ENCODE measurements around the gene FAXDC2. TPM values are rescaled to one million over a fixed set of nuclear protein-coding genes. Genes with fewer than 3 reads are reported as not detected.

FAXDC2 gene, protein sequence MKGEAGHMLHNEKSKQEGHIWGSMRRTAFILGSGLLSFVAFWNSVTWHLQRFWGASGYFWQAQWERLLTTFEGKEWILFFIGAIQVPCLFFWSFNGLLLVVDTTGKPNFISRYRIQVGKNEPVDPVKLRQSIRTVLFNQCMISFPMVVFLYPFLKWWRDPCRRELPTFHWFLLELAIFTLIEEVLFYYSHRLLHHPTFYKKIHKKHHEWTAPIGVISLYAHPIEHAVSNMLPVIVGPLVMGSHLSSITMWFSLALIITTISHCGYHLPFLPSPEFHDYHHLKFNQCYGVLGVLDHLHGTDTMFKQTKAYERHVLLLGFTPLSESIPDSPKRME
- polyA plus RNA-seq (ENCODE audit: insufficient read length) = 14.0 TPM

DNA sequence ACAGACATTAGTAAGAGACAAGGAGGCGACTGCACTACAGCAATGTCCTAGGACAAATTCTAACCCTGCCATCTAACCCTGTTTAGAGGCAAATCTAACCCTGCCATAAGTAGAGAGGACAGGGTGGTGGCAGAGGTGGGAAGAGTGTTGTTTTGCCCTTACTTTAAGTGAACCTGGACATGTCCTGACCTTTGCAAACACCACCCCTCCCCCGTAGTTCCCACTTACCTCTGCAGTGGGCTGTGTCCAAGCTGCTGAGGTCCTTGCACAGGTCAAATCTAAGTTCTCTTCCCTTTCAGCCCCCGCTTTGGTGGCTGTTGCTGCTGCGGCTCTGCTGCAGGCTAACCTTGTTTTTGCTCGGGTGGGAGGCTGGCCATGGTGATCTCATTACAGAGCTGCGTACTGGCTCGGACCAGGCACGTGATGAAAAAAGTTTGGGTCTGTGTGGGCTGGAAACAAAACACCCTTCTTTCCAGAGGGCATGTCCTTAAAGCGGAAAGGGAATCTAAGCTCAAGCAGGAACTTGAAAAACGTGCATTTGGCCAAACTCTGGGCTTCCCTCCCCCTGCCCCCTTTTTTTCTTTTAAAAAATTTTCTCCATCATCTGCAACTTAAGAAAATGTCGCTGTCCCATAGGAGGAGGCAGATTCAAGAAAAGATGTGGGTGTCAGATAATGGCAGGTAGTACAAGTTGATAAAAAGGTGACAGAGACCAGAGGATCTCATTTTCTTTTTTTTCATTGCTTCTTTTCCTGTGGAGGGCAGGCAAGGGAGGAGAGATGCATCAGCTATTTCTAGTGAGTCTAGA, at the start of gene FAXDC2:
FAXDC2 (minus strand) TSS at position 349 of the 808 bp plus-strand sequence. CDS start 12,425 bp downstream, outside the sequence.
- DNase-seq (ENCODE audit: low read depth) = peak; percentile 88

DNA sequence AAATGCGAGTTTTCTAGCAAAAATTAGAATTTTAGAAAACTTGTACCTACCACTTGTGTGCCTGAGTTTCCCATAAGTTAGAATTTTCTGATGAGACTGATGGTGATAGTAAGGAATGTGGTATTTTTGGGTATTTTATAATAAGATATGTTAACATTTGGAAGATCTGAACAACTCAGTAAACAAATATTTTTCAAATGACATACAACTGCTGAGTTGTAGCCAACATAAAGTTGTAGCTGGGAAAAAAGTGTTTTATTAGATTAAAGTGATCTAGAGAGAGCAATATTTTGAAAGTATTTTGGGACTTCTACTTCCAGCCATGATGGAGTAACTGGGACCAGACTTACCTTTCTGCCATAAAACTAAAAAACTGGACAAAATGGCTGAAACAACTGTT, 49.7 kb upstream of the FAXDC2 start:
- no peak for DNase-seq (ENCODE audit: low read depth)

DNA sequence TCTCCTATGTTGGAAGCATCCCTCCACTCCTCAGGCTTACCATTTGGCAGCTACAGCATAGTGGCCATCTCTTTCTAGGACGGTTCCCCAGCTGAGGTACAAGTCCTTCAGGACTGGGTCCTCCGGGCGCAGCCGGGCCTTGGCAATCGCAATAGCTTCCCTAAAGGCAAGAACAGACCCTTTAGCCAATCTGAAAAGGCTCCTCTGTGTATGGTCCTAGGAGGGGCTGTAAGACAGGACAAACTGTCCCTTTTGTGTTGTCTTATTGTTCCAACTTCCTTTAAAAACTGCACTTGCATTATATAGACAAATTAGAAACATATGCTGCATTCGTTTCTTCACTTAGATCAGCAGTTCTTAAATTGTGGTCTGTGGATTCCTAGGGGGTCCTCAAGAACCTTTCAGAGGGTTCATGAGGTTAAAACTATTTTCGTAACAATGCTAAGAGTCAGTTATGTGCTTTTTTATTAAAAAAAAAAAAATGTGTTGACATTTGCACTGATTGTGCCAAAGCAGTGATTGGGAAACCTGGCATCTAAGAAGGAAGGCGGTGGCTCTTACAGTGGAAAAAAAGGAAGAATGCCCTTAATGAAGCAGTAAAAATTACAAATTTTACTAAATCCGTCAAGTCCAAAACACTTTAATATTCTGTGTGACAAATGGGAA, 48.9 kb upstream of the FAXDC2 start:
- DNase-seq (ENCODE audit: low read depth) = no peak

DNA sequence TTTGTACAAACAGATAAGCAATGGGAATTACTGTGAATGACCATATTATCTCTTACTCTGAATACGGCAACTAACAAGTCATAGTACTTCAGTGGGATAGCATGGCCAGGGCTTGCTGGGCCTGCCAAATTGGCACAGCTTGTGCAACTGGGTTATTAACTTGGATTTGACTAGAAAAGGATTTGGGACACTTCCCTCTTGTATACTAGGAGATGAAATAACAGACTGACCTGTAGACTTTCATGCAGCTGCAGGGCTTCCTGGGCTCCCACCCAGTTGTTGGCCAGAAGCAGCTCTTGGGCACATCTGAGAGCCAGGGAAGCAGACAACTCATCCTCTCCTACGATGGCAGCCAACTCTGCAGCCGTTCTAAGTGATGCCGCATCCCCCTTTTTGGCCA, 47.8 kb upstream of the FAXDC2 start:
- no peak for DNase-seq (ENCODE audit: low read depth)

DNA sequence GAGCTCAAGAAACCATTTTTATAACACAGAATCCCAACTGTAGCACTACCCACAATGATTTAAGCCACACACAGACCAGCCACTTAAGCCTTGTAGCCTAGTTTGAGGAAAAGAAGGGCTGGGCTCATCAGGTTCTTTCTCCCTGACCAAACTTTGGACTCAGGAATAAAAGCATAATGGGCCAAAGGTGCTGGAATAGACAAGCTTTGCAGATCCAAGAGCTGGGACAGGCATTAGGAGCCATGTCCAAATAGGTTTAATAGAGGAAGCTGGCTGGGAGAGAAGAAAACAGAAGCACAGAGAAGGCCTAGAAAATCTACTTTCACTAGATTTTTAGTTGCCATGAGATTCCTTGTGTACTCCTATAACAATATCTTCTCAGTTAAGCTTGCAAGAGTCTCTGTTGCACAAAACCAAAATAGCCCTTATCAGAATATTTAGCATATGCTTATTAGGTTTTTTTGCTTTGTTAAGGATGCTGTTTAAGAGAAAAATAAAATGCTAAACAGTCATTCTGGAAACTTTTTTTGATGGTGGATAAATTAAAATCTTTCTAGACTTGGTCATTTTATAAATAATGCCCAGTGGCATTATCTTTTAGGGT, 46.3 kb upstream of the FAXDC2 start:
- no peak for DNase-seq (ENCODE audit: low read depth)

DNA sequence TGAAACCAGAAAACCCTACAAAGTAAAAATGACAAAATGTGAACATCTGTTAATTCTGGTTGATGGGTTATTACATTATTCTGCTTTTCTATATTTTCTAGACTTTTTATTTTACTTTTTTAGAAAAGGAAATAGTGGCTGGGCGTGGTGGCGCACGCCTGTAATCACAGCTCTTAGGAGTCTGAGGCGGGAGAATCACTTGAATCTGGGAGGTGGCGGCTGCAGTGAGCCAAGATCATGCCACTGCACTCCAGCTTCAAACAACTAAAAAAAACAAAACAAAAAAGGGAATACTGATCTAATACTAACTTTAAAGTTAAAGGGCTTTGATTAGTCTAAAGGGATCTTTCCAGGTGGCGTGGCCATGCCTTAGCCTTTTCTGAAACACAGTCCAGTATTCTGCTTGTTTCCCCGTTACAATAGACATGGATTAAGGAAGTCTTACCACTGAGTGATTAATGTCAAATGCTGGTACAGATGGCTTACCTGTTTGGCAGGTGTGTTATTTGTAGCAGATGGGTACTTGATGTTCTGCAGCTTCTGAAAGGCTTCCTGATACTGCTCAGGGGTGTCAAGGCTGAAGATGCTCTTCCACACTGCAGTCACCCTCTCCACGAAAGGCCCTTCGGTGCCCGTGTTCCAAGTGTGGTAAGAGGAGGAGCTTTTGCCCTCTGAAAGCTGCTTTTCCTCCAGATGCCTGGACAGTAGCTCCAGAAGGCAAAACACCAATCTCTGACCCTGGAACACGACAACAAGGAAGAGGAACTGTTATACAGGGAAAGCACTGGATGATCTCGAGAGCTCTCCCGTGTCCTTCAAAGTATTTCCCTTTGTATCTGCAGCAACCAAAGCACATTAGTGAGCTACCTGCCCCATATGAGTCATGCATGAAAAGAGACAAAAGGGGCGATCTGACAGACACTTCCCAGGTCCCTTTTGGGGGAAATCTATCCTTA, 45.5 kb upstream of the FAXDC2 start:
- DNase-seq (ENCODE audit: low read depth) = no peak

DNA sequence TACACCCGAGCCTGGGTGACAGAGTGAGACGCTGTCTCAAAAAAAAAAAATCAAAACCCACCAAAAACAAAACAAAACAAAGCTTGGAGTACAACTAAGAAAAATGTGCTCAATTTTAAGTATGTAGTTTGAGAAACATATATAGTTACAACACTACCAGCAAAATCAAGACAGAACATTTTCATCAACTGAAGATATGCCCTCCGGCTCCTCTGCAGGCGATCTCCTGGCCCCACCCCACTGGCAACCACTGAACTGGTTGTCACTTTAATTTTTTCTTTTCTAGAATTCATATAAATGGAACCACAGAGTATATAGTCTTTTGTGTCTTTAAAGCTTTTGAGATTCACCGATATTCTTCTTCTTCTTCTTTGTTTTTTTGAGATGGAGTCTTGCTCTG, 43.0 kb upstream of the FAXDC2 start:
- no peak for DNase-seq (ENCODE audit: low read depth)

DNA sequence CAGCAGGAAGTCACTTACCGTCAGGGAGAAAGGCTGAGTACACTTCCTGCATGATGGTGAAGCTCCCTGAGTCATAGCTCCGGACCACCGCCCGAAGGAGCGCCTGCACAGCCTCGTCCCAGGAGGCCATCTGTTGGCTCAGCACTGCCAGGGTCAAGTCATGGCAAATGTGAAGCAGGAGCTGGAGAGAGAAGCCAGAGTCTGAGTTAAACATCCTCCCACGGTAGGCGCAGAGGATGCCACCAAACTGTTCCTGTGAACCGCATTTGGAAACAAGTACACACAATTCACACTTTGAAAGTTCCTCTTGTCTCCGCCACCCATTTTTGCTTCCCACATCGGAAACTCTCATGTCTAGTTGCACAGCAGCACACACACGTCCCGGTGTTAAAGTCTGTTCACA, 42.0 kb upstream of the FAXDC2 start:
- no peak for DNase-seq (ENCODE audit: low read depth)

DNA sequence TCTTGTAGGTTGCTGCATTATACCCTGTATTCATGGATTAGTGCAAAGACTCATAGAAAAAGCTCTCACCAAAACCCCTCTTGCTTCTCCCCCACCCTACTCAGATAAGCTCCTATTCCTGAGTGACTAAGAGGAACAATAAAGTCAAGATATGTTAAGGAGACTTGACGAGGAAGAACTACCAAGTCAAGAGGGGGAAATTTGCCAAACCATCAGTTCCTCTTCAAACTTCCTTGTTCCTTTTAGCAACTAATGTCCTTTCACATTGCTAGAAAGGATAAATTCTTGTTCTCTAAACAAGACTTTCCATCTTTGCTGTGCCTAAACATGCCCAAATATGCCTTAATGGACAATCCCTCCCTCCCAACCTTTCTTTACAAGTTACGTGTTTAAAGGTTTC, 35.0 kb upstream of the FAXDC2 start:
- no peak for DNase-seq (ENCODE audit: low read depth)

DNA sequence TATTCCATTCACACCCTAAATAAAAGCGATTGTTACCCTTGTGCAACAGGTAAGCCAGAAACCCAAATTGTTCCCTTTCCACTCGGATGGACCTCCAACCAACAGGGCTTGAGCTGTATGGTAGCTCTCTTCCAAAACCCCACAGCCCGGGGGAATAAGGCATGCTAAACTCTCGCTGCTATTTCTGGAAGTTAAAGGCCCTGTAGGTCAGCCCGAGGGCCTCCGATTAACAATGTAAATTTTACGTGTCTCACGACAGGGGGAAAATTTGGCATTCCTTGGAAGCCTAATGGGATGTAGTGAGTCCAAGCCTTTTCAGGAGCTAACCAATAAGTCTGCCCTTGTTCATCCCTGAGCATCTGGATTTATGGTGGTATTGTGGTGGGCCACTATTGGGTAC, 34.0 kb upstream of the FAXDC2 start:
- DNase-seq (ENCODE audit: low read depth) = no peak

DNA sequence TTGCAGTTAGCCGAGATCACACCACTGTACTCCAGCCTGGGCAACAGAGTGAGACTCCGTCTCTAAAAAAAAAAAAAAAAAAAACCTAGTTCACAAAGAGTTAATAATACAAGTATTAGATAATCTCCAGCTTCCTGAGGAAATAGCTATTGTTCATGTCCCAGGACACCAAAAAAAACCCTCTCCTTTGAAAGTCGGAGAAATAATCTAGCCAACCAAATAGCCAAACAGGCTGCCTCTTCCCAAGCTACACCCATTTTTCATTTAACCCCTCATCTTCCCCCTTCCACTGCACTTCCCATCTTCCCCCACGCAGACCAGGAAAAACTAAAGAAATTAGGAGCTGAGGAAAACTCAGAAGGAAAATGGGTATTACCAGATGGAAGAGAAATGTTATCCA, 31.6 kb upstream of the FAXDC2 start:
- no peak for DNase-seq (ENCODE audit: low read depth)

DNA sequence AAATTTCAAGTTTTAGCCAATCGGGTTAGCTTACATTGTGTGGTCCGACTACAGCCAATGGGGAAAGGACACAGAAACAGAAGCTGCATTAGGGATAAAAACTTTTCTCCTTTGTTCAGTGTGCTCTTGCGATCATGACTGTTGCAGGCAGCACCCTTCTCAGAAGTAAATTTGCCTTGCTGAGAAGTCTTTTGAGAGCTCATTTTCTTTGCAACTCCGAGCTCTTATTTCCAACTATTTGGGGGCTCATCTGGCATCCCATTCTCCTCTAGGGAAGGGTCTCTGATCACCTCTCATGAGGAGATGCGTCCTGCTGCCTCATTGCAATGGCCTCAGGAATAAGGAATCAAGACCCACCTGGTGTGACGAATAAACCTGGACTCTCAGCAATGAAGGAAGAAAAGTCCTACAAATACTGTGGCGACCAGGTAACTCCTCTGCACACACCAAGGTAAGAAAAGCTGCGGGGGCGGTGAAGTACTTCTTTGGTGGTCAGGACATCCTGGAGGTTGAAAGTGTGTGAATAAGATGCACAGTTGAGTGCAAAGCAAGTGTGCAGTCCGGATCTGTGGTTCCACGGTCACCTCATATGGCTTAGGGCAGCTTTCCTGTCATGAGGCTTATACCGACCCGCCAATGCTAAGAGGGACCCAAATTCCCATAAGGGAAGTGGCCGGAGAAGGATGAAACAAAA, 28.4 kb upstream of the FAXDC2 start:
- no peak for DNase-seq (ENCODE audit: low read depth)

DNA sequence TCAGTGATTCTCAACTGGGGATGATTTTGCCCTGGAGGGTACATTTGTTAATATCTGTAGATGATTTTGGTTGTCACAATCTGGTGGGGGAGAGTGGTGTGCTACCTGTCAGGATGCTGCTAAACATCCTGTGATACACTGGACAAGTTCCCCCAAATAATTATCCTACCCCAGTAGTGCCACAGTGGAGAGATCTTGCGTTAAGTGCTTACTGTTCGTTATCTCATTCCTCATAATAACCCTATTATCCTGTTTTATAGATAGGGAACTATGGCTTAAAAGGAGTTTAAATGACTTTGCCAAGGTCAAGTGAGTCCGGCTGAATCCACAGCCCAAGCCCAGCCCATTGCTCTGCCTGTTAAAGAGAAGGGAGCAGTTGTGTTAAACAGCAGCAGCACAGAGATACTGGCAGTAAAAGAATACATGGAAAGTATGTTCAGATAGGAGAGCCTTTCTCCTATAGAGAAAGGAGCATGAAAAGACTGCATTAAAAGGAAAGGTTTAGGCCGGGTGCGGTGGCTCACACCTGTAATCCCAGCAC, 23.5 kb upstream of the FAXDC2 start:
- no peak for DNase-seq (ENCODE audit: low read depth)

DNA sequence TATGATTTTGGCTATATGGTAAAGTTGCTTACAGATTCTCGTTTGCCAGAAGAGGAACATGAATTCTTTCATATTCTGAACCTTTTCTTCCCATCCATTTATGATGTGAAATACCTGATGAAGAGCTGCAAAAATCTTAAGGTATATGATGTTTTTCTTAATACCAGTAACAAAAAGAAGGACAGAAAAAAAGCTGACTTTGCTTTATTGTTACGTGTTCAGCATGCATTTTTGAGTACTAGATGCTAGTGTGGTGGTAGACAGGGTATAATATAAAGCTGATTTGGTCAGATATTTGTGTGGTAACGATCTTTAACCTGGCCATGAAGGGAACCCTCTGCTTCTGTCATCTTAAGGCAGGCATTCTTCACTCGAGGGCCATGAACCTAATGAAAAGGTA, 21.3 kb upstream of the FAXDC2 start:
- DNase-seq (ENCODE audit: low read depth) = no peak

DNA sequence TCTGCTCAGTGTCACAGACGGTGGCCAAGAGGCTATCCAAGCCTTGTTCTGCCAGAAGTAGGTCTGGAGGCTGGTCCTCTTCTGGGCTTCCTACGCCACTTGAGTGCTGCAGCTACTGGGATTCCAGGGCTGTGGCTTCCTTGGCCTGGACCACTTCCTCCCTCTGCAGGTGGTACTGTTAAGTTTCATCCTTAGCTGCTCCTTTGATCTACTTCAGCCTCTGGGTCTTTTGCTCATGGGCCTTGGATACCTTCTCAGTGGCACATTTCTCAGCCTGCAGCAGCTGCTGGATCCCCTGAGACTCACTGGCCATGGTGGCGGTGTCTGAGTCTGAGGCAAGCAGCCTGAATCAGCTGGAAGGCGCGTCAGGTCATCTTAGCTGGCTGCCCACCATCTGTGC, 18.3 kb upstream of the FAXDC2 start:
- DNase-seq (ENCODE audit: low read depth) = no peak

DNA sequence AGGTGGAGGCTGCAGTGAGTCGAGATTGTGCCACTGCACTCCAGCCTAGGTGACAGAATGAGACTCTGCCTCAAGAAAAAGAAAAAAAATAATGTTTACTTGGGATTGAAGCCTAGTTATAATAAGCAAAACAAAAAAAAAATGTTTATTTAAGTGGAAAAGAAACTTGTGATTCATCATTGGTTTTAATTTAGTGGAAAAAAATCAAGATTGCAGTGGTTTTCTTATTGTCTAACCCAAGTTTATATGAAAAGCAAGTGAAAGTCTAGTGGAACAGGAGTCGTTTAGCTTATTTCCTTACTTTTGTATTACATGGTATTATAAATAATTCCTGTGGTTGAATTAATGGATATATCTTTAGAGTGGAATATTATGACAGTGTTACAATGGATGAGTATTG, 16.4 kb upstream of the FAXDC2 start:
- no peak for DNase-seq (ENCODE audit: low read depth)

DNA sequence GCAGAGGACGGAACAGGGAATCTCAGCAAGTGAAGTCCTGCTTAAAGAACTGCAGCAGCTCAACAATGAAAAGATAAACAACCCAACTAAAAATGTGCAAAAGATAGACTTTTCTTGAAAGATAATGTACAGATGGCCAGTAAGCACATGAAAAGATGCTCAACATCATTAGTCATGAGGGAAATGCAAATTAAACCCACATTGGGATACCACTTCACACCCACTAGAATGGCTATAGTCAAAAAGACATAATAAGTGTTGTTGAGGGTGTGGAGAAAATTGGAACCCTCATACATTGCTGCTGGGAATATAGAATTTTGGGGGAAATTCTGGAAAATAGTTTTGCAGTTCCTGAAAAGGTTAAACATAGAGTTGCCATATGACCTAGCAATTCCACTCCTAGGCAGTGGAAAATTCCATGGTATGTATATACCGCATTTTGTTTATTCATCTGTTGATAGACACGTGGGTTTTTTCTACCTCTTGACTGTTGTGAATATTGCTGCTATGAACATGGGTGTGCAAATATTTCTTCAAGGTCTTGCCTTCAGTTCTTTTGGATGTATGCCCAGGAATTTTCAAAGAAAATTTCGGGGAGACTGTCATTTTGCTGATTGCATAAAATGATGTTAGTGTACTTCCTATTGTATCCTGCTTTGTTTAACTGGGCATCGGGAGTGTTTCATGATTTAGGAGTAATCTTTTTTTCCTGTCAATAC, 15.2 kb upstream of the FAXDC2 start:
- no peak for DNase-seq (ENCODE audit: low read depth)

DNA sequence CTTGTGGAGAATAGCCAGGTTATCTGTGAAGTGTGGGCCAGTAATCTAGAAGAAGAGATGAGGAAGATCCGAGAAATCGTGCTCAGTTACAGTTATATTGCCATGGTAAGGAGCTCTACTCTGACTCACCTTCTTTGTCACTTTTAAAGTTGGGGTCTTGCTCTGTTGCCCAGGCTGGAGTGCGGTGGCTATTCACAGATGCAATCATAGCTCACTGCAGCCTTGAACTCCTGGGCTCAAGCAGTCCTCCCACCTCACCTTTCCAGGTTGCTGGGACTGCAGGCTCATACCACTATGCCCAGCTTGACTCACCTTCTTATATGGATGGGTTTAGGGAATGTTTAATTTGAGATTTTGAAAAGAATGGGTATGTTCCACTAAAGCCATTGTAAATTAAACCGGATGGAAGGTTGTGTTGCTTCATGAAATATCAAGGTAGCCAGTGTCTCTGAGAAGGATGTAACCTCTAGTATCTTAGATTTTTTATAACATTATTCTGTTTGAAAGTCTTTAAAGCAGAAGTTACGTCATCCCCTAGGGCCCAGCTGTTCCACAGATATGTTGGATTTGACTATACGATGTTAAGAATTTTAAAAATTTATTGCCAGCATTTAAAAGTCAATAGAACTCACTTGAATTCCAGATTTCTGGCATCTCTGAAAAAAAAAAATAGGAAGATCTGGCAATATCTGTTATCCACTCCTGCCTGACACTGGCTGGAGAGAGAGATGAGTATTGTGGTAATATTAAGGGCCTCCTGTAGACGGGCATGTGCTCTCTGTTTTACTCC, 13.1 kb upstream of the FAXDC2 start:
- no peak for DNase-seq (ENCODE audit: low read depth)

DNA sequence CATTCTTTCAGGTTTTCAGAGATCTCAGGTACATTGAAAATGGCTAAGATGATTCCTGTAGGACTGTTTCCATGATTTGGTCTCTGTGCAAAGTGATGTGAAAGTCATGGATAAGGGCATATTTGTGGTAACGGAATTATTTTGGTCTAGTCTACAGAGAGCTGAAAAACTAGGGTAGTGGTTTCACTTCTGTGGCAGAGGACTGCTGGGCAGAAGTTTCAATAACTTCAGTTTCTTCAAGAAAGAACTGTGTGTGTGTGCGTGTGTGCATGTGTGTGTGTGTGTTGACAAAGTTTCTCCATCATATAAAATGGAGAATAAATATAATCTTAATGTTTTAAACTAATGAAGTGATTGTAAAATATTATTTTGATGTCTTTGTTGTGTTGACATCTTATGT, 12.4 kb upstream of the FAXDC2 start:
- no peak for DNase-seq (ENCODE audit: low read depth)
